ENCODE measurements around the gene G3BP2.
"Not testable (repeated sequence)": the region's sequence is repeated elsewhere in the genome, so short reads cannot be mapped to it uniquely, and the experiment has no call there.

Gene G3BP2

GRCh38 chr4:75673027-75673958 lies at the start of gene G3BP2:
Gene G3BP2 (minus strand): TSS chr4:75673411. CDS start chr4:75662025, 11,386 bp downstream.
- DNase-seq = peak; percentile 99

- no peak for DNase-seq
These were observed 49.2 kb upstream of the G3BP2 start for GRCh38 chr4:75722417-75722816.

GRCh38 chr4:75718529-75718928 lies 45.3 kb upstream of the G3BP2 start:
- DNase-seq = no peak

GRCh38 chr4:75717408-75717807 lies 44.2 kb upstream of the G3BP2 start:
- no peak for DNase-seq

- DNase-seq = not testable (repeated sequence)
These were observed 42.8 kb upstream of the G3BP2 start for GRCh38 chr4:75716054-75716453.

- DNase-seq = no peak
These were observed 42.0 kb upstream of the G3BP2 start for GRCh38 chr4:75715105-75715799.

GRCh38 chr4:75714704-75715103 lies 41.5 kb upstream of the G3BP2 start:
- DNase-seq = no peak

GRCh38 chr4:75714011-75714410 lies 40.8 kb upstream of the G3BP2 start:
- DNase-seq = no peak

- peak; percentile 87 for DNase-seq
These were observed 37.0 kb upstream of the G3BP2 start for GRCh38 chr4:75710246-75710645.

GRCh38 chr4:75708218-75708691 lies 35.0 kb upstream of the G3BP2 start:
- peak; percentile 55 for DNase-seq

GRCh38 chr4:75705198-75705977 lies 32.2 kb upstream of the G3BP2 start:
- no peak for DNase-seq

GRCh38 chr4:75702919-75703411 lies 29.8 kb upstream of the G3BP2 start:
- DNase-seq = no peak

- DNase-seq = peak; percentile 12
These were observed 26.1 kb upstream of the G3BP2 start for GRCh38 chr4:75699299-75699698.

- DNase-seq = peak; percentile 6
These were observed 25.7 kb upstream of the G3BP2 start for GRCh38 chr4:75698963-75699228.

- DNase-seq = peak; percentile 91
These were observed 25.2 kb upstream of the G3BP2 start for GRCh38 chr4:75698162-75698962.

GRCh38 chr4:75696581-75696980 lies 23.4 kb upstream of the G3BP2 start:
- DNase-seq = peak; percentile 42

- DNase-seq = peak; percentile 52
These were observed 22.9 kb upstream of the G3BP2 start for GRCh38 chr4:75696071-75696470.

GRCh38 chr4:75692066-75692465 lies 18.9 kb upstream of the G3BP2 start:
- DNase-seq = not testable (repeated sequence)

GRCh38 chr4:75687125-75687524 lies 13.9 kb upstream of the G3BP2 start:
- not testable (repeated sequence) for DNase-seq

- DNase-seq = no peak
These were observed 13.1 kb upstream of the G3BP2 start for GRCh38 chr4:75686346-75686745.

GRCh38 chr4:75685546-75686189 lies 12.5 kb upstream of the G3BP2 start:
- DNase-seq = no peak

Measured in inflammatory macrophage treated with lipopolysaccharide for 4 hours (primary cell).